Stimulated activated CD8-positive, alpha-beta memory T cell treated with anti-CD3 and anti-CD28 coated beads, Interleukin-7, amount 100 ng/mL, for 48 hours (primary cell): ENCODE measurements around the gene KHDRBS1.
"Not testable (repeated sequence)": the region's sequence is repeated elsewhere in the genome, so short reads cannot be mapped to it uniquely, and the experiment has no call there.

Experiments used
- DNase-seq, 2 donors: peaks; one replicate each; pipeline ENCODE4 v3.0.0-alpha.2; 2020; ENCODE audit warnings: low read depth in 1 of 2; ENCODE audit errors: extremely low read depth in 1 of 2

The KHDRBS1 gene

GRCh38 chr1:32062867-32063230 is 49.2 kb downstream of the KHDRBS1 start:
- DNase-seq: no peak

GRCh38 chr1:32063261-32063681 is 49.6 kb downstream of the KHDRBS1 start:
- no peak for DNase-seq

- not testable (repeated sequence) for DNase-seq
Measured at GRCh38 chr1:32065613-32066488, 52.2 kb downstream of the KHDRBS1 start.

- DNase-seq: no peak
Measured at GRCh38 chr1:32066489-32066873, 52.8 kb downstream of the KHDRBS1 start.

GRCh38 chr1:32068957-32069588 is 55.4 kb downstream of the KHDRBS1 start:
- no peak for DNase-seq

GRCh38 chr1:32071758-32072621 is 58.3 kb downstream of the KHDRBS1 start:
- DNase-seq: peak in 1 of 2 donors; percentile 23

GRCh38 chr1:32072622-32073298 is 59.1 kb downstream of the KHDRBS1 start, which contains the start of gene TMEM39B:
Gene TMEM39B (plus strand): TSS chr1:32072939. CDS start chr1:32073048, 109 bp downstream.
- DNase-seq: peak; percentile 88 to 90

- DNase-seq: no peak
Measured at GRCh38 chr1:32073299-32074229, 59.9 kb downstream of the KHDRBS1 start.

- no peak for DNase-seq
Measured at GRCh38 chr1:32074841-32075240, 61.2 kb downstream of the KHDRBS1 start.

- no peak for DNase-seq
Measured at GRCh38 chr1:32077451-32077850, 63.8 kb downstream of the KHDRBS1 start.

- DNase-seq: no peak
Measured at GRCh38 chr1:32082022-32082421, 68.4 kb downstream of the KHDRBS1 start.

- DNase-seq: not testable (repeated sequence)
Measured at GRCh38 chr1:32086381-32086780, 72.7 kb downstream of the KHDRBS1 start.

GRCh38 chr1:32091176-32091575 is 77.5 kb downstream of the KHDRBS1 start:
- DNase-seq: no peak

- no peak for DNase-seq
Measured at GRCh38 chr1:32091591-32091990, 77.9 kb downstream of the KHDRBS1 start.
